PC-9 (cell line): ENCODE data around the gene FTSJ1. TPM values are rescaled to one million over a fixed set of nuclear protein-coding genes. Genes with fewer than 3 reads are reported as not detected.
"Not testable (repeated sequence)": the region's sequence is repeated elsewhere in the genome, so short reads cannot be mapped to it uniquely, and the experiment has no call there.

Experiments used
- BruUV-seq: library from RNA; stranded (reverse); fragments of 400-500 nt; replicated peaks from 2 replicates; lab custom pipeline; 2021; lab: Mats Ljungman, UMichigan
- CTCF ChIA-PET: fragments of 300-600 bp; sonication (Branson Sonifier 250); formaldehyde crosslinking; loops from one replicate; lab custom pipeline; 2022; ENCODE audit warnings: antibody characterized with exemption; lab: Charles Lee
- POLR2A ChIA-PET: fragments of 300-600 bp; sonication (Branson Sonifier 250); formaldehyde crosslinking; loops from one replicate; lab custom pipeline; 2022; ENCODE audit warnings: antibody characterized with exemption; ENCODE audit not compliant: unreplicated experiment; lab: Charles Lee
- DNase-seq, 2 experiments: peaks; one replicate each; pipeline versions ENCODE4 v3.0.0 to v3.0.0-alpha.2; 2015 to 2022; ENCODE audit warnings: mixed read lengths in 1 of 2
- H2AFZ ChIP-seq: fragments of 200-600 bp; sonication (generic); 2 replicates; pipeline ENCODE4 v1.8.1; 2017; ENCODE audit warnings: antibody characterized with exemption
- H3F3A ChIP-seq: fragments of 200-600 bp; sonication (generic); 2 replicates; pipeline ENCODE4 v1.8.1; 2017; ENCODE audit warnings: antibody characterized with exemption, mild to moderate bottlenecking, low read depth; ENCODE audit not compliant: insufficient read depth
- H3K27ac ChIP-seq: fragments of 200-600 bp; sonication (generic); 2 replicates; pipeline ENCODE4 v1.6.1; 2016; ENCODE audit warnings: mixed run types
- H3K27me3 ChIP-seq: fragments of 200-600 bp; sonication (generic); 2 replicates; pipeline ENCODE4 v1.6.1; 2016; ENCODE audit warnings: low read depth, mixed run types; ENCODE audit not compliant: insufficient read depth
- H3K36me3 ChIP-seq: fragments of 200-600 bp; sonication (generic); 2 replicates; pipeline ENCODE4 v1.6.1; 2016; ENCODE audit warnings: low read depth, mixed run types
- H3K4me1 ChIP-seq: fragments of 200-600 bp; sonication (generic); replicated peaks from 2 replicates; pipeline ENCODE4 v1.6.1; 2016; ENCODE audit warnings: mixed run types; ENCODE audit not compliant: insufficient read depth
- H3K4me2 ChIP-seq: fragments of 200-600 bp; sonication (generic); 2 replicates; pipeline ENCODE4 v1.6.1; 2017; ENCODE audit warnings: mixed run types
- H3K4me3 ChIP-seq: fragments of 200-600 bp; sonication (generic); 2 replicates; pipeline ENCODE4 v1.6.1; 2016; ENCODE audit warnings: mixed run types
- H3K79me2 ChIP-seq: fragments of 200-600 bp; sonication (generic); 2 replicates; pipeline ENCODE4 v1.6.1; 2017; ENCODE audit warnings: low read depth, mixed run types
- H3K9me2 ChIP-seq: fragments of 200-600 bp; sonication (generic); 2 replicates; pipeline ENCODE4 v1.8.1; 2017; ENCODE audit warnings: mild to moderate bottlenecking; ENCODE audit not compliant: insufficient read depth
- H3K9me3 ChIP-seq: fragments of 200-600 bp; sonication (generic); 2 replicates; pipeline ENCODE4 v1.8.1; 2016; ENCODE audit warnings: low read depth; ENCODE audit not compliant: insufficient read depth
- H4K20me1 ChIP-seq: fragments of 200-600 bp; sonication (generic); 2 replicates; pipeline ENCODE4 v1.8.1; 2017; ENCODE audit not compliant: insufficient read depth
- EZH2 ChIP-seq: fragments of 200-600 bp; sonication (generic); IDR thresholded peaks from 2 replicates; pipeline ENCODE4 v1.8.0; 2017; ENCODE audit warnings: antibody characterized with exemption, low read depth
- intact Hi-C: fragments of 100-400 bp; cut with micrococcal nuclease; formaldehyde crosslinking; loops from one replicate; pipeline ENCODE4 v1.10.0; 2022; ENCODE audit not compliant: unreplicated experiment
- total RNA-seq: library from RNA; stranded (reverse); gene quantifications from 2 replicates; pipeline ENCODE4 v1.2.3, GENCODE V29; 2021
- TF ChIP-seq, protein P1 (sequence below): fragments of 200-600 bp; sonication (generic); conservative IDR thresholded peaks from 2 replicates; pipeline ENCODE4 v1.6.1; 2017; ENCODE audit warnings: mixed run types, antibody characterized with exemption, mild to moderate bottlenecking, moderate library complexity

Gene FTSJ1
- total RNA-seq, 1 experiment from 2014 or later: 44.0 TPM

DNA sequence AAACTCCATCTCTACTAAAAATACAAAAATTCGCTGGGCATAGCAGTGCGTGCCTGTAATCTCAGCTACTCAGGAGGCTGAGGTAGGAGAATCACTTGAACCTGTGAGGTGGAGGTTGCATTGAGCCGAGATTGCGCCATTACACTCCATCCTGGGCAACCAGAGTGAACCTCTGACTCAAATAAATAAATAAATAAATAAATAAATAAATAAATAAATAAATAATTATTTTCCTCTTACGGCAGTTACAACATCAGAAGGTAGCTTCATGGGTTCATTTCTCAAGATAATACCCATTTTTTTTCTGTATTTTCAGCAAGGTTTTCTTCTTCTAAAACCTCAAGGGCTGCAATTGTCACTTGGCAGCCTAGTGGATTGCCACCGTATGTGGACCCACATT lies 28.8 kb upstream of the FTSJ1 start:
- POLR2A ChIA-PET, DNase-seq, H2AFZ ChIP-seq, H3K36me3 ChIP-seq, H3K4me3 ChIP-seq, H4K20me1 ChIP-seq, H3K9me2 ChIP-seq, intact Hi-C loops, H3F3A ChIP-seq, H3K4me1 ChIP-seq, H3K27ac ChIP-seq, H3K9me3 ChIP-seq, BruUV-seq, H3K4me2 ChIP-seq, H3K79me2 ChIP-seq, CTCF ChIA-PET, H3K27me3 ChIP-seq: not testable (repeated sequence)

DNA sequence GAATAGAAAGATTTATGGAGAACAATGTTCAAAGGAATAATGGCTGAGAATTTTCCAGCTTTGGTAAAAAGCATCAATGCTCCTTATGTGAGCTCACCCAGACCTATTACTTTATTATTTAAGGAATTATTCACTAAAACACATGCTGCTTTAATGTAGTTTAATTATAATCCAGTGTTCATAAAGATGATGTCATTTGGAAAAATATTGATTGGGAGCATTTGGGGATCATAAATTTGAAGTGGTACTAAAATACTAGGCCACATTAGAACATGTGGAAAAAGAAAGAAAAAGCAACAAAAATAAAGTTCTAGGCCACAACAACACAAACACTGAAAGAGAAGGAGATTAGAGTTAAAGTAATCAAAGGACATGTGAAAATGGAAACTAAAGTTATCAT lies 25.9 kb upstream of the FTSJ1 start:
- H3K4me3 ChIP-seq: no peak overlapping the region
- TF ChIP-seq, protein P1, sequence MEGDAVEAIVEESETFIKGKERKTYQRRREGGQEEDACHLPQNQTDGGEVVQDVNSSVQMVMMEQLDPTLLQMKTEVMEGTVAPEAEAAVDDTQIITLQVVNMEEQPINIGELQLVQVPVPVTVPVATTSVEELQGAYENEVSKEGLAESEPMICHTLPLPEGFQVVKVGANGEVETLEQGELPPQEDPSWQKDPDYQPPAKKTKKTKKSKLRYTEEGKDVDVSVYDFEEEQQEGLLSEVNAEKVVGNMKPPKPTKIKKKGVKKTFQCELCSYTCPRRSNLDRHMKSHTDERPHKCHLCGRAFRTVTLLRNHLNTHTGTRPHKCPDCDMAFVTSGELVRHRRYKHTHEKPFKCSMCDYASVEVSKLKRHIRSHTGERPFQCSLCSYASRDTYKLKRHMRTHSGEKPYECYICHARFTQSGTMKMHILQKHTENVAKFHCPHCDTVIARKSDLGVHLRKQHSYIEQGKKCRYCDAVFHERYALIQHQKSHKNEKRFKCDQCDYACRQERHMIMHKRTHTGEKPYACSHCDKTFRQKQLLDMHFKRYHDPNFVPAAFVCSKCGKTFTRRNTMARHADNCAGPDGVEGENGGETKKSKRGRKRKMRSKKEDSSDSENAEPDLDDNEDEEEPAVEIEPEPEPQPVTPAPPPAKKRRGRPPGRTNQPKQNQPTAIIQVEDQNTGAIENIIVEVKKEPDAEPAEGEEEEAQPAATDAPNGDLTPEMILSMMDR: no peak
- no peak for TF ChIP-seq EZH2

DNA sequence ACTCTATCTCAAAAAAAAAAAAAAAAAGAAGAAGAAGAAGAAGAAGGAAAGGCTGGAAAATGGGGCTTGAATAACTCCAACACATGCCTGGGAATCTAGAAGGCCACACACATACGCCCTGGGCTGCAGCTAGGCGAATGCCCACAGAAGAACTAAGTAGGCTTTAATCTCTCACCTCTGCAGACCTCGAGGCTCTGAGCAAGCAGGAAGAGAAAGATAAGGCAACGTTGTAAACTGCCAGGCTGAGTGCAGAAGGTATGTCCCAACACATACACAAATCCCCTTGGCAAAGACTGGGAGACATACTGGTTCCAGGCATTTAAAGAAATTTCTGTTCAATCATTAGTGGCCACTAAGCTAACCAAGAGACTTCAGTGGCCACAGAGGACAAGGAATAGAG lies 24.3 kb upstream of the FTSJ1 start:
- intact Hi-C loops: no loop called here
- Histone ChIP-seq H3K79me2 (no peaks in the 10 kb centered on the region), H4K20me1 (no peaks in the 10 kb centered on the region), H3K4me2 (no peak overlapping the region), H3F3A (no peaks in the 10 kb centered on the region), H3K27me3 (no peaks in the 10 kb centered on the region), H3K36me3 (no peaks in the 10 kb centered on the region), H3K4me1 (no peaks in the 10 kb centered on the region), H3K4me3 (no peak overlapping the region), H2AFZ (no peak overlapping the region), H3K9me3 (no peaks in the 10 kb centered on the region), H3K9me2 (no peaks in the 10 kb centered on the region), H3K27ac (no peak overlapping the region)
- no peak for TF ChIP-seq EZH2
- TF ChIP-seq, protein P1: no peak
- ChIA-PET POLR2A (no interaction called here), CTCF (no interaction called here)
- no TSS peak for BruUV-seq
- no peak for DNase-seq

More for the DNA sequence above, 25.9 kb upstream of the FTSJ1 start:
- no peaks in the 10 kb centered on the region for H4K20me1 ChIP-seq
- H3K27ac ChIP-seq: no peak overlapping the region
- H3K36me3 ChIP-seq: no peaks in the 10 kb centered on the region
- H3K4me1 ChIP-seq: no peaks in the 10 kb centered on the region
- H3K4me2 ChIP-seq: no peak overlapping the region
- no TSS peak for BruUV-seq
- no peaks in the 10 kb centered on the region for H3K79me2 ChIP-seq
- POLR2A ChIA-PET: no interaction called here
- no peaks in the 10 kb centered on the region for H3F3A ChIP-seq
- H3K9me3 ChIP-seq: no peaks in the 10 kb centered on the region
- CTCF ChIA-PET: no interaction called here
- no peak for DNase-seq
- H3K9me2 ChIP-seq: no peaks in the 10 kb centered on the region
- H3K27me3 ChIP-seq: no peaks in the 10 kb centered on the region
- H2AFZ ChIP-seq: no peak overlapping the region
- intact Hi-C loops: no loop called here

DNA sequence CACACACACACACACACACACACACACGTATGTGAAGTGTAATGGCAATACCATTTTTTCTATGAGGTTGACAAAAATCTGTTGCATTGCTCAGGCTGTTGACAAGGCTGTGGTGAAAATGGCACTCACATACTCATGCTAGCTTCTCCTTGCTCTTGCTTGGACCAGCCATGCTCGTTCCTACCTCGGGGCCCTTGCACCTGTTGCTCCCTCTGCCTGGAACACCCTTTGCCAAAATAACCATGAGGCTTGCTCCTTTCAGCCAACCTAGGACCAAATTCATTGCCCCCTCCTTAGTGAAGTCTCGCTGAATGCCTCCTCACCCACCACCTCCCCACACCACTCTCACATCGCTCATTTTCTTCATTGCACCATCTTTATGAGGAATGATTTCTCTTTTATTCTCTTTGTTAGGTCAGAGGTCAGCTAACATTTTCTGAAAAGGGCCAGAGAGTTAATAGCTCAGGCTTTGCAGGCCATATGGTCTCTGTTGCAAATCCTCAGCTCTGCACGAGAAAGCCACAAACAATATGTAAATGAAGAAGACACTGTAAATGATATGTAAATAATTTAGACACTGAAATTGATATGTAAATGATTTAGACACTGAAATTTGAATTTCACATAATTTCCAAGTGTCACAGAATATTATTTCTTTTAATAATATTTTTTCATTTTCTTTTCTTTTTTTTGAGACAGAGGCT lies 19.2 kb upstream of the FTSJ1 start:
- Histone ChIP-seq H2AFZ (no peak overlapping the region), H3K79me2 (no peaks in the 10 kb centered on the region), H3K4me1 (no peaks in the 10 kb centered on the region), H3K4me2 (no peak overlapping the region), H4K20me1 (no peaks in the 10 kb centered on the region), H3K27ac (no peak overlapping the region), H3K36me3 (no peaks in the 10 kb centered on the region), H3K9me3 (no peaks in the 10 kb centered on the region), H3F3A (no peaks in the 10 kb centered on the region), H3K4me3 (no peak overlapping the region), H3K27me3 (no peaks in the 10 kb centered on the region), H3K9me2 (no peaks in the 10 kb centered on the region)
- ChIA-PET CTCF (no interaction called here), POLR2A (no interaction called here)
- TF ChIP-seq EZH2: no peak
- TF ChIP-seq, protein P1: no peak
- no TSS peak for BruUV-seq
- no peak for DNase-seq
- intact Hi-C loops: no loop called here
